GM12878 (cell line): Measurements from ENCODE around the gene MTRF1L. TPM values are rescaled to one million over a fixed set of nuclear protein-coding genes. Genes with fewer than 3 reads are reported as not detected.

ENCODE experiments used
- BCL3 ChIP-seq: IDR thresholded peaks from 2 replicates; pipeline ENCODE4 v1.6.1; 2011; ENCODE audit warnings: borderline replicate concordance, low read depth, mild to moderate bottlenecking, moderate library complexity, low read length; ENCODE audit not compliant: insufficient read depth, poor library complexity, severe bottlenecking
- CHD4 ChIP-seq: fragments of 200-600 bp; sonication (generic); IDR thresholded peaks from 2 replicates; pipeline ENCODE4 v1.6.1; 2016; ENCODE audit warnings: mild to moderate bottlenecking
- CREM ChIP-seq: IDR thresholded peaks from 2 replicates; pipeline ENCODE4 v1.6.1; 2014; ENCODE audit warnings: antibody characterized with exemption, low read depth
- CTCF ChIP-seq, 3 experiments: IDR thresholded peaks in 2 of 3; conservative IDR thresholded peaks in 1 of 3; 2 replicates each; pipeline ENCODE4 v1.5.1; 2011; ENCODE audit warnings: low read depth in 3 of 3, low read length in 3 of 3, mild to moderate bottlenecking in 3 of 3, control low read depth in 2 of 3, moderate library complexity in 2 of 3, inconsistent platforms in 1 of 3, mixed read lengths in 1 of 3; ENCODE audit not compliant: control insufficient read depth in 2 of 3, insufficient read depth in 1 of 3; ENCODE audit errors: extremely low read depth in 1 of 3
- FOS ChIP-seq: IDR thresholded peaks from 3 replicates; pipeline ENCODE4 v1.6.1; 2011; ENCODE audit warnings: borderline replicate concordance; ENCODE audit not compliant: insufficient read length; ENCODE audit errors: extremely low read depth
- HCFC1 ChIP-seq: fragments of 150-350 bp; IDR thresholded peaks from 2 replicates; pipeline ENCODE4 v1.6.1; 2014; ENCODE audit warnings: low read length
- JUNB ChIP-seq: IDR thresholded peaks from 2 replicates; pipeline ENCODE4 v1.6.1; 2016; ENCODE audit warnings: antibody characterized with exemption, mild to moderate bottlenecking
- NFXL1 ChIP-seq: fragments of 450-650 bp; IDR thresholded peaks from 2 replicates; pipeline ENCODE4 v1.6.1; 2017; ENCODE audit warnings: antibody characterized with exemption, mild to moderate bottlenecking, borderline replicate concordance
- NR2C2 ChIP-seq: IDR thresholded peaks from 2 replicates; pipeline ENCODE4 v1.6.1; 2011; ENCODE audit warnings: borderline replicate concordance, low read depth; ENCODE audit not compliant: control insufficient read depth, insufficient read length
- PAX8 ChIP-seq: fragments of 450-650 bp; IDR thresholded peaks from 2 replicates; pipeline ENCODE4 v1.6.1; 2017; ENCODE audit warnings: mild to moderate bottlenecking, moderate library complexity
- POLR2AphosphoS5 ChIP-seq: IDR thresholded peaks from 2 replicates; pipeline ENCODE4 v1.6.1; 2011; ENCODE audit warnings: mild to moderate bottlenecking, low read length, inconsistent platforms
- RAD21 ChIP-seq: IDR thresholded peaks from 2 replicates; pipeline ENCODE4 v1.6.1; 2011; ENCODE audit warnings: mild to moderate bottlenecking, low read depth, low read length, moderate library complexity; ENCODE audit not compliant: insufficient read depth
- RB1 ChIP-seq: fragments of 450-650 bp; formaldehyde crosslinking; IDR thresholded peaks from 2 replicates; pipeline ENCODE4 v1.6.1; 2017; ENCODE audit warnings: mild to moderate bottlenecking, borderline replicate concordance
- SMC3 ChIP-seq: IDR thresholded peaks from 2 replicates; pipeline ENCODE4 v1.6.1; 2011; ENCODE audit warnings: low read length, improper control_type of control experiment, borderline replicate concordance
- TCF12 ChIP-seq: IDR thresholded peaks from 2 replicates; pipeline ENCODE4 v1.6.1; 2011; ENCODE audit warnings: low read depth, mild to moderate bottlenecking, low read length
- ZBTB40 ChIP-seq: fragments of 450-650 bp; IDR thresholded peaks from 2 replicates; pipeline ENCODE4 v1.6.1; 2016; ENCODE audit warnings: mild to moderate bottlenecking, moderate library complexity, borderline replicate concordance
- ZNF207 ChIP-seq: fragments of 450-650 bp; IDR thresholded peaks from 2 replicates; pipeline ENCODE4 v1.6.1; 2014; ENCODE audit warnings: antibody characterized with exemption, mild to moderate bottlenecking, borderline replicate concordance
- ZNF687 ChIP-seq: fragments of 450-650 bp; IDR thresholded peaks from 2 replicates; pipeline ENCODE4 v1.6.1; 2017; ENCODE audit warnings: mild to moderate bottlenecking, moderate library complexity
- polyA plus RNA-seq, 11 experiments: library from polyadenylated mRNA; depleted of rRNA in 4 of 11; unstranded in 6 of 11; stranded (reverse) in 5 of 11; fragments of >200 nt; fragmentation: Nextera tagmentation in 4 of 11; fragmentation: Illumina TruSeq in 1 of 11; extraction: Ambion mirVana in 4 of 11; extraction: Trizol in 1 of 11; gene quantifications; 1 replicate in 1 of 11; 2 replicates in 10 of 11; pipeline versions ENCODE4 v1.2.1 to v1.2.3, GENCODE V29; 2011 to 2016; ENCODE audit warnings: inconsistent platforms in 2 of 11, missing spikeins in 2 of 11, low read depth in 1 of 11
- total RNA-seq, 4 experiments: library from RNA; depleted of rRNA in 3 of 4; stranded (reverse); fragments of >200 nt in 3 of 4; fragmentation: Illumina TruSeq in 1 of 4; extraction: Trizol in 1 of 4; gene quantifications; 2 replicates each; pipeline versions ENCODE4 v1.2.1 to v1.2.3, GENCODE V29; 2013 to 2021

The MTRF1L gene
- total and polyA plus RNA-seq, 10 of the 15 experiments (the other 5 are each of a cell fraction or from before 2014, with no cell fraction given), result 5.1 to 21.6 (median 16.1) TPM

GRCh38 chr6:153023977-153024708 is 21.6 kb upstream of the MTRF1L start (continued):
- peak; percentile 66 to 86 (median 76); a peak in 5 of 6 replicates for TF ChIP-seq CTCF (IDR thresholded peaks at IDR 0.05 in 2 of 3, conservative IDR thresholded peaks at IDR 0.05 in 1 of 3; ENCODE audit: control insufficient read depth in 2 of 3, extremely low read depth in 1 of 3, insufficient read depth in 1 of 3, low read depth in 3 of 3, low read length in 3 of 3)
- TF ChIP-seq SMC3, result peak; percentile 78
- TF ChIP-seq RAD21, result peak; percentile 77
- TF ChIP-seq POLR2AphosphoS5, result no peak
- TF ChIP-seq NFXL1, result no peak
- TF ChIP-seq CHD4, result no peak
- no peak for TF ChIP-seq NR2C2
- no peak for TF ChIP-seq BCL3
- no peak for TF ChIP-seq HCFC1
- TF ChIP-seq ZNF207, result no peak
- no peak for TF ChIP-seq FOS
- no peak for TF ChIP-seq ZBTB40
- no peak for TF ChIP-seq JUNB
- no peak for TF ChIP-seq TCF12
- no peak for TF ChIP-seq PAX8
- TF ChIP-seq CREM, result no peak
- no peak for TF ChIP-seq ZNF687
- no peak for TF ChIP-seq RB1
